K562 (cell line): Measurements from ENCODE around the gene RABGAP1. TPM values are rescaled to one million over a fixed set of nuclear protein-coding genes. Genes with fewer than 3 reads are reported as not detected.

Experiments used
- ATAC-seq: fragments of 200-7000 bp; cut with Tn5 transposase; 3 replicates; pipeline ENCODE4 v1.9.1; 2020; ENCODE audit warnings: moderate library complexity
- BruUV-seq: library from RNA; stranded (reverse); fragments of 400-500 nt; replicated peaks from 2 replicates; lab custom pipeline; 2021; lab: Mats Ljungman, UMichigan
- CTCF ChIA-PET: fragments of 300-600 bp; formaldehyde crosslinking; extraction: SDS; loops from one replicate; lab custom pipeline; 2021; ENCODE audit warnings: low intra/inter-chr PET ratio; lab: Yijun Ruan, JAX
- POLR2A ChIA-PET: fragments of 300-600, 350-650 bp; sonication (Branson Sonifier 250); formaldehyde crosslinking; extraction: SDS; loops from one replicate; lab custom pipeline; 2021; ENCODE audit warnings: antibody characterized with exemption, inconsistent platforms; lab: Yijun Ruan, JAX
- DNase-seq, 4 experiments: peaks; one replicate each; pipeline versions ENCODE4 v3.0.0 to v3.0.0-alpha.2; 2011 to 2018; ENCODE audit warnings: low spot score in 3 of 4, mixed read lengths in 3 of 4; ENCODE audit errors: extremely low read depth in 1 of 4
- FAIRE-seq: peaks from 2 replicates; lab custom pipeline; 2011; peaks lifted over from hg19 to GRCh38; lab: Jason Lieb, UNC
- H2AFZ ChIP-seq: 2 replicates; pipeline ENCODE4 v1.6.0; 2011; ENCODE audit warnings: low read depth, low read length, control low read depth, inconsistent platforms
- H3K27ac ChIP-seq: fragments of 200-600 bp; 3 replicates; pipeline ENCODE4 v1.8.0; 2011; ENCODE audit warnings: low read depth, mild to moderate bottlenecking, control low read depth, inconsistent platforms, low read length, moderate library complexity, mixed read lengths; ENCODE audit errors: extremely low read depth
- H3K27me3 ChIP-seq, 2 experiments: fragments of 300-600 bp in 1 of 2; 2 replicates in 1 of 2; 3 replicates in 1 of 2; pipeline versions ENCODE4 v1.6.0 to v1.8.0; 2011; ENCODE audit warnings: inconsistent platforms in 2 of 2, low read length in 2 of 2, mild to moderate bottlenecking in 1 of 2, mixed read lengths in 1 of 2, moderate library complexity in 1 of 2; ENCODE audit not compliant: control insufficient read depth in 2 of 2, insufficient read depth in 2 of 2
- H3K36me3 ChIP-seq: fragments of 300-600 bp; 3 replicates; pipeline ENCODE4 v1.8.0; 2011; ENCODE audit warnings: mild to moderate bottlenecking, low read length, inconsistent platforms; ENCODE audit not compliant: control insufficient read depth, insufficient read depth
- H3K4me1 ChIP-seq, 2 experiments: fragments of 200-600 bp in 1 of 2; replicated peaks in 1 of 2; 2 replicates in 1 of 2; 3 replicates in 1 of 2; pipeline versions ENCODE4 v1.5.1 to v1.8.0; 2011; ENCODE audit warnings: inconsistent platforms in 2 of 2, low read length in 2 of 2, mild to moderate bottlenecking in 1 of 2, mixed read lengths in 1 of 2, moderate library complexity in 1 of 2; ENCODE audit not compliant: control insufficient read depth in 2 of 2, insufficient read depth in 2 of 2
- H3K4me2 ChIP-seq: 2 replicates; pipeline ENCODE4 v1.6.1; 2011; ENCODE audit warnings: low read length, control low read depth, inconsistent platforms, mixed read lengths; ENCODE audit not compliant: insufficient read depth
- H3K4me3 ChIP-seq: fragments of 200-600 bp; sonication (generic), shearing (Covaris generic); 2 replicates; pipeline ENCODE4 v1.5.1; 2016; ENCODE audit warnings: control low read depth, inconsistent platforms
- H3K79me2 ChIP-seq: fragments of 200-600 bp; 3 replicates; pipeline ENCODE4 v1.8.0; 2011; ENCODE audit warnings: low read length, inconsistent platforms; ENCODE audit not compliant: control insufficient read depth, insufficient read depth
- H3K9ac ChIP-seq, 2 experiments: 2 replicates each; pipeline versions ENCODE4 v1.6.0 to v1.6.1; 2011; ENCODE audit warnings: low read depth in 2 of 2, low read length in 2 of 2, control low read depth in 1 of 2, inconsistent platforms in 1 of 2, mild to moderate bottlenecking in 1 of 2, mixed read lengths in 1 of 2; ENCODE audit not compliant: insufficient read depth in 1 of 2
- H3K9me1 ChIP-seq: one replicate; pipeline ENCODE4 v1.6.0; 2011; ENCODE audit warnings: inconsistent platforms, mild to moderate bottlenecking, low read length, moderate library complexity; ENCODE audit not compliant: control insufficient read depth, insufficient read depth
- H3K9me3 ChIP-seq: replicated peaks from 2 replicates; pipeline ENCODE4 v1.5.1; 2011; ENCODE audit warnings: low read depth, low read length, inconsistent platforms; ENCODE audit not compliant: control insufficient read depth, insufficient read depth
- H4K20me1 ChIP-seq: replicated peaks from 2 replicates; pipeline ENCODE4 v1.6.1; 2011; ENCODE audit warnings: low read length, inconsistent platforms, mixed read lengths; ENCODE audit not compliant: control insufficient read depth, insufficient read depth
- ADNP ChIP-seq: fragments of 200-800 bp; sonication (Bioruptor generic); IDR thresholded peaks from 2 replicates; pipeline ENCODE4 v1.6.1; 2016; ENCODE audit warnings: missing genetic modification characterization, missing compliant biosample characterization
- GATAD2A ChIP-seq: fragments of 450-650 bp; IDR thresholded peaks from 2 replicates; pipeline ENCODE4 v1.6.1; 2017
- GATAD2B ChIP-seq: fragments of 450-650 bp; IDR thresholded peaks from 2 replicates; pipeline ENCODE4 v1.6.1; 2017; ENCODE audit warnings: mild to moderate bottlenecking, borderline replicate concordance
- KLF6 ChIP-seq: fragments of 250-450 bp; sonication (Bioruptor Pico); IDR thresholded peaks from 2 replicates; pipeline ENCODE4 v1.4.0; 2020; ENCODE audit warnings: mild to moderate bottlenecking, moderate library complexity, borderline replicate concordance
- RFX1 ChIP-seq: fragments of 450-650 bp; IDR thresholded peaks from 2 replicates; pipeline ENCODE4 v1.6.1; 2016; ENCODE audit warnings: mild to moderate bottlenecking, moderate library complexity
- ZNF253 ChIP-seq: fragments of 250-450 bp; sonication (Bioruptor Pico); conservative IDR thresholded peaks from 2 replicates; pipeline ENCODE4 v1.6.1; 2021; ENCODE audit warnings: mild to moderate bottlenecking
- ZNF263 ChIP-seq: sonication (generic); formaldehyde crosslinking; IDR thresholded peaks from 2 replicates; pipeline ENCODE4 v1.8.0; 2022; ENCODE audit warnings: mild to moderate bottlenecking, missing genetic modification reagents, borderline replicate concordance
- ZNF707 ChIP-seq: fragments of 250-450 bp; sonication (Bioruptor Pico); conservative IDR thresholded peaks from 2 replicates; pipeline ENCODE4 v1.8.0; 2022; ENCODE audit warnings: inconsistent platforms, mild to moderate bottlenecking, moderate library complexity
- ZNF764 ChIP-seq: fragments of 250-450 bp; sonication (Bioruptor Pico); IDR thresholded peaks from 2 replicates; pipeline ENCODE4 v1.4.0; 2020; ENCODE audit warnings: low read depth, mild to moderate bottlenecking, moderate library complexity
- WGBS: fragments of 100-300 bp; shearing (Covaris generic); methylation state at CpG from one replicate; pipeline ENCODE4 v1.1.6; 2016; ENCODE audit warnings: low coverage, mixed read lengths; ENCODE audit not compliant: insufficient coverage; ENCODE audit errors: missing lambda C conversion rate; 5-methylcytosine and 5-hydroxymethylcytosine counted together
- in situ Hi-C: fragments of 300-500 bp; cut with MboI; formaldehyde crosslinking; loops from 4 replicates; pipeline ENCODE4 v1.15.0; 2018; ENCODE audit warnings: inconsistent platforms, mixed read lengths
- intact Hi-C: fragments of 100-400 bp; cut with micrococcal nuclease; formaldehyde crosslinking; loops from 2 replicates; pipeline ENCODE4 v1.14.2; 2022
- polyA plus RNA-seq, 8 experiments: library from polyadenylated mRNA; depleted of rRNA in 4 of 8; stranded (reverse) in 5 of 8; unstranded in 3 of 8; fragments of >200 nt; fragmentation: Nextera tagmentation in 2 of 8; fragmentation: Illumina TruSeq in 1 of 8; extraction: Ambion mirVana in 2 of 8; extraction: Trizol in 1 of 8; gene quantifications; 2 replicates each; pipeline versions ENCODE4 v1.2.1 to v1.2.3, GENCODE V29; 2011 to 2014; ENCODE audit warnings: inconsistent platforms in 1 of 8, missing spikeins in 1 of 8
- total RNA-seq, 7 experiments: library from RNA; depleted of rRNA in 6 of 7; stranded (reverse); fragments of >200 nt in 6 of 7; fragmentation: Illumina TruSeq in 2 of 7; extraction: Trizol in 2 of 7; gene quantifications; 2 replicates each; pipeline versions ENCODE4 v1.2.1 to v1.2.3, GENCODE V29; 2011 to 2021; ENCODE audit warnings: low replicate concordance in 1 of 7
- TF ChIP-seq, protein P1 (sequence below): sonication (generic); formaldehyde crosslinking; IDR thresholded peaks from 2 replicates; pipeline ENCODE4 v1.8.1; 2023; ENCODE audit warnings: mild to moderate bottlenecking, missing genetic modification reagents
- TF ChIP-seq, protein P2 (sequence below): fragments of 200-800 bp; sonication (Bioruptor generic); IDR thresholded peaks from 2 replicates; pipeline ENCODE4 v1.6.1; 2016; ENCODE audit warnings: missing genetic modification characterization, missing compliant biosample characterization

Gene RABGAP1
- total and polyA plus RNA-seq, 9 of the 15 experiments (the other 6 are each of a cell fraction or from before 2014, with no cell fraction given) = 1.5 to 22.7 (median 13.1) TPM

DNA sequence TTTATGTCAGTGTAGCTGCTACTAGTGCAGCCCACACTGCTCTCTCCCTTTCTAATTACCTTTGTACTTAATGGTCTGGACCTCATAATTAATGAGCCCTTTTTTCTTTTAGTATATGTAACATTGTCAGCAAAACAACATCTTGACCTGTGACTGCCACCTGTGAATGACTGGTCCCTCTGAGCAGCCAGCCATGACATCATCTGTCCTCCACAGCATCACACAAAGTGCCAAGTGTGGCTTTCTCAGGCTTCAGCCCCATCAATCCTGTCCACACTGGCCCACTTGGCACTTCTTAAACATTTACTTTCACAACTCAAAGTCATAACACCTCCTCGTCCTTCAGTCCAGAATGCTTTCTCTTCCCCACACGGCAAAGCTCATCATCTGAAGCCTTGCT lies 197.3 kb downstream of the RABGAP1 start:
- Histone ChIP-seq H2AFZ (no peak overlapping the region), H3K4me2 (no peak overlapping the region), H3K9me3 (no peaks in the 10 kb centered on the region), H3K27me3 (no peaks in the 10 kb centered on the region), H3K9me1 (no peaks in the 10 kb centered on the region), H3K36me3 (peaks cover 42% of the 10 kb centered on the region), H3K4me1 (no peaks in the 10 kb centered on the region), H3K27ac (no peak overlapping the region), H4K20me1 (no peaks in the 10 kb centered on the region), H3K9ac (no peak overlapping the region), H3K79me2 (no peaks in the 10 kb centered on the region), H3K4me3 (no peak overlapping the region)
- intact Hi-C loops = no loop called here
- in situ Hi-C loops = no loop called here
- 77% methylated on average over 2 of the region's 2 CpGs for WGBS
- TF ChIP-seq GATAD2A (no peak), KLF6 (CRISPR knock-in tag) (no peak), GATAD2B (no peak), ZNF707 (CRISPR knock-in tag) (no peak), ZNF764 (CRISPR knock-in tag) (no peak), RFX1 (no peak), ADNP (tag) (no peak), ZNF253 (CRISPR knock-in tag) (no peak), ZNF263 (CRISPR knock-in tag) (no peak)
- TF ChIP-seq, protein P1, sequence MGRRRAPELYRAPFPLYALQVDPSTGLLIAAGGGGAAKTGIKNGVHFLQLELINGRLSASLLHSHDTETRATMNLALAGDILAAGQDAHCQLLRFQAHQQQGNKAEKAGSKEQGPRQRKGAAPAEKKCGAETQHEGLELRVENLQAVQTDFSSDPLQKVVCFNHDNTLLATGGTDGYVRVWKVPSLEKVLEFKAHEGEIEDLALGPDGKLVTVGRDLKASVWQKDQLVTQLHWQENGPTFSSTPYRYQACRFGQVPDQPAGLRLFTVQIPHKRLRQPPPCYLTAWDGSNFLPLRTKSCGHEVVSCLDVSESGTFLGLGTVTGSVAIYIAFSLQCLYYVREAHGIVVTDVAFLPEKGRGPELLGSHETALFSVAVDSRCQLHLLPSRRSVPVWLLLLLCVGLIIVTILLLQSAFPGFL (CRISPR knock-in tag) = no peak
- TF ChIP-seq, protein P2, sequence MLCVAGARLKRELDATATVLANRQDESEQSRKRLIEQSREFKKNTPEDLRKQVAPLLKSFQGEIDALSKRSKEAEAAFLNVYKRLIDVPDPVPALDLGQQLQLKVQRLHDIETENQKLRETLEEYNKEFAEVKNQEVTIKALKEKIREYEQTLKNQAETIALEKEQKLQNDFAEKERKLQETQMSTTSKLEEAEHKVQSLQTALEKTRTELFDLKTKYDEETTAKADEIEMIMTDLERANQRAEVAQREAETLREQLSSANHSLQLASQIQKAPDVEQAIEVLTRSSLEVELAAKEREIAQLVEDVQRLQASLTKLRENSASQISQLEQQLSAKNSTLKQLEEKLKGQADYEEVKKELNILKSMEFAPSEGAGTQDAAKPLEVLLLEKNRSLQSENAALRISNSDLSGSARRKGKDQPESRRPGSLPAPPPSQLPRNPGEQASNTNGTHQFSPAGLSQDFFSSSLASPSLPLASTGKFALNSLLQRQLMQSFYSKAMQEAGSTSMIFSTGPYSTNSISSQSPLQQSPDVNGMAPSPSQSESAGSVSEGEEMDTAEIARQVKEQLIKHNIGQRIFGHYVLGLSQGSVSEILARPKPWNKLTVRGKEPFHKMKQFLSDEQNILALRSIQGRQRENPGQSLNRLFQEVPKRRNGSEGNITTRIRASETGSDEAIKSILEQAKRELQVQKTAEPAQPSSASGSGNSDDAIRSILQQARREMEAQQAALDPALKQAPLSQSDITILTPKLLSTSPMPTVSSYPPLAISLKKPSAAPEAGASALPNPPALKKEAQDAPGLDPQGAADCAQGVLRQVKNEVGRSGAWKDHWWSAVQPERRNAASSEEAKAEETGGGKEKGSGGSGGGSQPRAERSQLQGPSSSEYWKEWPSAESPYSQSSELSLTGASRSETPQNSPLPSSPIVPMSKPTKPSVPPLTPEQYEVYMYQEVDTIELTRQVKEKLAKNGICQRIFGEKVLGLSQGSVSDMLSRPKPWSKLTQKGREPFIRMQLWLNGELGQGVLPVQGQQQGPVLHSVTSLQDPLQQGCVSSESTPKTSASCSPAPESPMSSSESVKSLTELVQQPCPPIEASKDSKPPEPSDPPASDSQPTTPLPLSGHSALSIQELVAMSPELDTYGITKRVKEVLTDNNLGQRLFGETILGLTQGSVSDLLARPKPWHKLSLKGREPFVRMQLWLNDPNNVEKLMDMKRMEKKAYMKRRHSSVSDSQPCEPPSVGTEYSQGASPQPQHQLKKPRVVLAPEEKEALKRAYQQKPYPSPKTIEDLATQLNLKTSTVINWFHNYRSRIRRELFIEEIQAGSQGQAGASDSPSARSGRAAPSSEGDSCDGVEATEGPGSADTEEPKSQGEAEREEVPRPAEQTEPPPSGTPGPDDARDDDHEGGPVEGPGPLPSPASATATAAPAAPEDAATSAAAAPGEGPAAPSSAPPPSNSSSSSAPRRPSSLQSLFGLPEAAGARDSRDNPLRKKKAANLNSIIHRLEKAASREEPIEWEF = no peak
- ChIA-PET CTCF (no interaction called here), POLR2A (interaction anchor here (0.5 to 0.8 kb wide), 5 partner anchors 11 to 1458 kb away, joined by 3 to 4 read pairs (median 3); no protein-coding TSS in a partner anchor)
- no TSS peak for BruUV-seq
- ATAC-seq = no peak
- no peak for FAIRE-seq
- no peak for DNase-seq
